Dendritic cell treated with granulocyte-macrophage colony-stimulating factor and Interleukin-4, amounts not matched to agents 40 ng/mL and 50 ng/mL, for 4 days (primary cell): Measurements from ENCODE around the gene AUTS2.

Experiments used
- H3K27ac Mint-ChIP-seq: one replicate; pipeline ENCODE4 v1.8.0; 2022; ENCODE audit warnings: mild to moderate bottlenecking, mixed read lengths
- H3K27me3 Mint-ChIP-seq: one replicate; pipeline ENCODE4 v1.8.0; 2022; ENCODE audit warnings: mild to moderate bottlenecking, mixed read lengths
- H3K36me3 Mint-ChIP-seq: one replicate; pipeline ENCODE4 v1.8.0; 2022; ENCODE audit warnings: low read depth, mixed read lengths
- H3K4me1 Mint-ChIP-seq: one replicate; pipeline ENCODE4 v1.8.0; 2022; ENCODE audit warnings: low read depth, mixed read lengths
- H3K4me3 Mint-ChIP-seq: one replicate; pipeline ENCODE4 v1.8.0; 2022; ENCODE audit warnings: mild to moderate bottlenecking, moderate library complexity, mixed read lengths
- H3K9me3 Mint-ChIP-seq: one replicate; pipeline ENCODE4 v1.8.0; 2022; ENCODE audit warnings: mixed read lengths
- intact Hi-C: fragments of 100-400 bp; cut with micrococcal nuclease; formaldehyde crosslinking; loops from one replicate; pipeline ENCODE4 v1.15.0; 2022

AUTS2 gene

GRCh38 chr7:70132226-70132851 lies 534.1 kb downstream of the AUTS2 start:
- Mint-ChIP-seq H3K36me3 (no peaks in the 10 kb centered on the region), H3K9me3 (no peaks in the 10 kb centered on the region), H3K4me1 (no peaks in the 10 kb centered on the region), H3K27ac (no peak overlapping the region), H3K4me3 (no peak overlapping the region), H3K27me3 (no peaks in the 10 kb centered on the region)
- intact Hi-C loops: no loop called here

- Mint-ChIP-seq H3K27me3 (no peaks in the 10 kb centered on the region), H3K4me3 (no peak overlapping the region), H3K9me3 (no peaks in the 10 kb centered on the region), H3K27ac (no peak overlapping the region), H3K4me1 (no peaks in the 10 kb centered on the region), H3K36me3 (no peaks in the 10 kb centered on the region)
- intact Hi-C loops: no loop called here
Measured at GRCh38 chr7:70132852-70133690, 534.8 kb downstream of the AUTS2 start.

GRCh38 chr7:70134029-70134770 lies 535.9 kb downstream of the AUTS2 start:
- H3K4me3 Mint-ChIP-seq: no peak overlapping the region
- no peaks in the 10 kb centered on the region for H3K4me1 Mint-ChIP-seq
- no peaks in the 10 kb centered on the region for H3K9me3 Mint-ChIP-seq
- intact Hi-C loops: no loop called here
- no peaks in the 10 kb centered on the region for H3K27me3 Mint-ChIP-seq
- no peaks in the 10 kb centered on the region for H3K36me3 Mint-ChIP-seq
- H3K27ac Mint-ChIP-seq: no peak overlapping the region

- intact Hi-C loops: no loop called here
- H3K36me3 Mint-ChIP-seq: no peaks in the 10 kb centered on the region
- H3K27ac Mint-ChIP-seq: no peak overlapping the region
- no peaks in the 10 kb centered on the region for H3K9me3 Mint-ChIP-seq
- H3K27me3 Mint-ChIP-seq: no peaks in the 10 kb centered on the region
- no peak overlapping the region for H3K4me3 Mint-ChIP-seq
- no peaks in the 10 kb centered on the region for H3K4me1 Mint-ChIP-seq
Measured at GRCh38 chr7:70135656-70136055, 537.4 kb downstream of the AUTS2 start.

- Mint-ChIP-seq H3K27ac (no peak overlapping the region), H3K9me3 (no peaks in the 10 kb centered on the region), H3K4me3 (no peak overlapping the region), H3K27me3 (no peaks in the 10 kb centered on the region), H3K36me3 (no peaks in the 10 kb centered on the region), H3K4me1 (no peaks in the 10 kb centered on the region)
- intact Hi-C loops: no loop called here
Measured at GRCh38 chr7:70137126-70137525, 538.9 kb downstream of the AUTS2 start.

GRCh38 chr7:70142247-70142932 lies 544.1 kb downstream of the AUTS2 start:
- H3K36me3 Mint-ChIP-seq: no peaks in the 10 kb centered on the region
- H3K9me3 Mint-ChIP-seq: no peaks in the 10 kb centered on the region
- no peak overlapping the region for H3K4me3 Mint-ChIP-seq
- H3K4me1 Mint-ChIP-seq: no peaks in the 10 kb centered on the region
- intact Hi-C loops: no loop called here
- no peak overlapping the region for H3K27ac Mint-ChIP-seq
- H3K27me3 Mint-ChIP-seq: no peaks in the 10 kb centered on the region

GRCh38 chr7:70143075-70144044 lies 545.1 kb downstream of the AUTS2 start:
- no peaks in the 10 kb centered on the region for H3K9me3 Mint-ChIP-seq
- no peaks in the 10 kb centered on the region for H3K36me3 Mint-ChIP-seq
- intact Hi-C loops: no loop called here
- H3K4me1 Mint-ChIP-seq: no peaks in the 10 kb centered on the region
- H3K27ac Mint-ChIP-seq: no peak overlapping the region
- H3K27me3 Mint-ChIP-seq: no peaks in the 10 kb centered on the region
- H3K4me3 Mint-ChIP-seq: no peak overlapping the region

GRCh38 chr7:70148997-70149396 lies 550.7 kb downstream of the AUTS2 start:
- intact Hi-C loops: no loop called here
- H3K27ac Mint-ChIP-seq: no peak overlapping the region
- no peaks in the 10 kb centered on the region for H3K4me1 Mint-ChIP-seq
- H3K36me3 Mint-ChIP-seq: no peaks in the 10 kb centered on the region
- no peaks in the 10 kb centered on the region for H3K27me3 Mint-ChIP-seq
- H3K4me3 Mint-ChIP-seq: no peak overlapping the region
- H3K9me3 Mint-ChIP-seq: peaks cover 19% of the 10 kb centered on the region

GRCh38 chr7:70152313-70152712 lies 554.0 kb downstream of the AUTS2 start:
- intact Hi-C loops: no loop called here
- Mint-ChIP-seq H3K27me3 (no peaks in the 10 kb centered on the region), H3K36me3 (no peaks in the 10 kb centered on the region), H3K4me3 (no peak overlapping the region), H3K9me3 (peaks cover 19% of the 10 kb centered on the region), H3K27ac (no peak overlapping the region), H3K4me1 (peaks cover 5% of the 10 kb centered on the region)

GRCh38 chr7:70153933-70154332 lies 555.7 kb downstream of the AUTS2 start:
- Mint-ChIP-seq H3K4me3 (no peak overlapping the region), H3K27ac (no peak overlapping the region), H3K36me3 (no peaks in the 10 kb centered on the region), H3K27me3 (no peaks in the 10 kb centered on the region), H3K4me1 (peaks cover 5% of the 10 kb centered on the region), H3K9me3 (peaks cover 19% of the 10 kb centered on the region)
- intact Hi-C loops: no loop called here

GRCh38 chr7:70154521-70155180 lies 556.4 kb downstream of the AUTS2 start:
- peaks cover 19% of the 10 kb centered on the region for H3K9me3 Mint-ChIP-seq
- no peak overlapping the region for H3K4me3 Mint-ChIP-seq
- no peaks in the 10 kb centered on the region for H3K36me3 Mint-ChIP-seq
- no peak overlapping the region for H3K27ac Mint-ChIP-seq
- H3K4me1 Mint-ChIP-seq: peaks cover 5% of the 10 kb centered on the region
- no peaks in the 10 kb centered on the region for H3K27me3 Mint-ChIP-seq
- intact Hi-C loops: no loop called here

GRCh38 chr7:70156057-70156456 lies 557.8 kb downstream of the AUTS2 start:
- intact Hi-C loops: no loop called here
- Mint-ChIP-seq H3K27ac (no peak overlapping the region), H3K4me1 (peaks cover 5% of the 10 kb centered on the region), H3K36me3 (no peaks in the 10 kb centered on the region), H3K9me3 (peaks cover 13% of the 10 kb centered on the region), H3K4me3 (no peak overlapping the region), H3K27me3 (no peaks in the 10 kb centered on the region)

- H3K27ac Mint-ChIP-seq: no peak overlapping the region
- H3K27me3 Mint-ChIP-seq: peaks cover 3% of the 10 kb centered on the region
- no peaks in the 10 kb centered on the region for H3K36me3 Mint-ChIP-seq
- intact Hi-C loops: no loop called here
- peaks cover 5% of the 10 kb centered on the region for H3K4me1 Mint-ChIP-seq
- no peaks in the 10 kb centered on the region for H3K9me3 Mint-ChIP-seq
- no peak overlapping the region for H3K4me3 Mint-ChIP-seq
Measured at GRCh38 chr7:70159121-70159520, 560.8 kb downstream of the AUTS2 start.
